HUES64 (cell line): ENCODE results near the gene FBXO17.
A peak's percentile ranks its signal among the peaks of the same experiment; 100 is the strongest.

Source experiments
- H3K27ac ChIP-seq: 2 replicates; pipeline ENCODE4 v1.7.0; 2013; ENCODE audit warnings: low read depth, low read length, inconsistent platforms
- H3K27me3 ChIP-seq: 2 replicates; pipeline ENCODE4 v1.6.1; 2013; ENCODE audit warnings: mild to moderate bottlenecking, low read length; ENCODE audit not compliant: insufficient read depth
- H3K36me3 ChIP-seq: 2 replicates; pipeline ENCODE4 v1.6.1; 2013; ENCODE audit warnings: mild to moderate bottlenecking, low read length; ENCODE audit not compliant: insufficient read depth
- H3K4me1 ChIP-seq: 2 replicates; pipeline ENCODE4 v1.6.1; 2013; ENCODE audit warnings: mild to moderate bottlenecking, low read length, moderate library complexity; ENCODE audit not compliant: insufficient read depth
- H3K4me3 ChIP-seq: 2 replicates; pipeline ENCODE4 v1.5.1; 2013; ENCODE audit warnings: mild to moderate bottlenecking, low read length, moderate library complexity
- H3K9ac ChIP-seq: 2 replicates; pipeline ENCODE4 v1.6.1; 2013; ENCODE audit warnings: mild to moderate bottlenecking, low read depth, low read length
- H3K9me3 ChIP-seq: 2 replicates; pipeline ENCODE4 v1.6.1; 2013; ENCODE audit warnings: low read depth, low read length; ENCODE audit not compliant: insufficient read depth
- WGBS: fragments of 150-250, 120-280 bp; methylation state at CpG from one replicate; pipeline ENCODE4 v1.1.7; 2013; ENCODE audit warnings: missing lambda C conversion rate; 5-methylcytosine and 5-hydroxymethylcytosine counted together

FBXO17 gene

DNA sequence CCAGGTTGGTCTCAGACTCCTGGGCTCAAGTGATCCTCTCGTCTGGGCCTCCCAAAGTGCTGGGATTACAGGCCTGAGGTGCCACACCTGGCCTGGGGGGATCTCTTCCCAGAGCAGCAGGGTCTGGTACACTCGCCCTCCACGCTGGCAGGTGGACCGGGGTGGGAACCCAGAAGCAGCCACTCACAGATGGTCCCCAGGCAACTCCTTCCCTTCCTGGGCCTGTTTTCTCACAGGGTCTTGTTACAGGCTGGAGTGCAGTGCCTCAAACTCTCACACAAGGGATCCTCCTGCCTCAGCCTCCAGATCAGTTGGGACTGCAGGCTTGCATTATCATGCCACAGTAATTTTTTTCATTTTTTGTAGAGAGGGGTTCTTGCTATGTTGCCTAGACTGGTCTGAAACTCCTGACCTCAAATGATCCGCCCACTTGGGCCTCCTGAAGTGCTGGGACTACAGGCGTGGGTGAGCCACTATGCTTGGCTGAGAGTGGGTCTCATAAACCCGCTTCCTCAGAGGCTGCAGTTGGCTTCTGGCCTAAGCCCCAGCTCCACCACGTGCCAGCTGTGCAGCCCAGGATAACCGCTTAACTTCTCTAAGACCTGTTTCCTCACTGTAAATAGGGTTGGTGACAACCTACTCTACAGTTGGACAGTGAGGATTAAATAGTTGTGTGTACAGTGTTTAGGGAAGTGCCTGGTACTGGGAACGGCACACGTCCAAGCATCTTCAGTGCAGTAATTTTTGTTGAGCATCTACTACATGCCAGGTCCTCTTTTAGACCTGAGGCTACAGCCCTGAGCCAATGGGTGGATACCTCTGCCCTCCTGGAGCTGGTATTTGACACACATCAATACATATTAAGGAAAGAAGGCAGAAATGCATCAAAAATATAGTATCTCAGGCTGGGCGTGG is 62.7 kb downstream of the FBXO17 start:
- H3K27me3 ChIP-seq = peaks cover 3% of the 10 kb centered on the region; the same call in 1 of the 2 replicates
- H3K9ac ChIP-seq = no peak overlapping the region
- H3K9me3 ChIP-seq = no peaks in the 10 kb centered on the region
- 84% methylated on average over 12 of the region's 12 CpGs for WGBS
- H3K27ac ChIP-seq = no peak overlapping the region
- no peaks in the 10 kb centered on the region for H3K4me1 ChIP-seq
- no peak overlapping the region for H3K4me3 ChIP-seq
- no peaks in the 10 kb centered on the region for H3K36me3 ChIP-seq

- H3K4me3 ChIP-seq = no peak overlapping the region
- H3K4me1 ChIP-seq = no peaks in the 10 kb centered on the region
- no peaks in the 10 kb centered on the region for H3K9me3 ChIP-seq
- H3K27ac ChIP-seq = no peak overlapping the region
- peaks cover 12% of the 10 kb centered on the region; the same call in 1 of the 2 replicates for H3K36me3 ChIP-seq
- H3K27me3 ChIP-seq = peaks cover 3% of the 10 kb centered on the region; the same call in 1 of the 2 replicates
- no peak overlapping the region; the same call in 1 of the 2 replicates for H3K9ac ChIP-seq
- WGBS = 64% methylated on average over 16 of the region's 16 CpGs
Observed at GRCh38 chr19:38911388-38912001, 64.0 kb downstream of the FBXO17 start.

GRCh38 chr19:38910488-38910887 is 65.1 kb downstream of the FBXO17 start:
- no peak overlapping the region for H3K4me3 ChIP-seq
- no peaks in the 10 kb centered on the region for H3K4me1 ChIP-seq
- H3K9ac ChIP-seq = no peak overlapping the region
- H3K9me3 ChIP-seq = no peaks in the 10 kb centered on the region
- peaks cover 18% of the 10 kb centered on the region; the same call in 1 of the 2 replicates for H3K36me3 ChIP-seq
- WGBS = 93% methylated on average over 10 of the region's 12 CpGs
- H3K27ac ChIP-seq = no peak overlapping the region
- H3K27me3 ChIP-seq = peaks cover 3% of the 10 kb centered on the region; the same call in 1 of the 2 replicates

DNA sequence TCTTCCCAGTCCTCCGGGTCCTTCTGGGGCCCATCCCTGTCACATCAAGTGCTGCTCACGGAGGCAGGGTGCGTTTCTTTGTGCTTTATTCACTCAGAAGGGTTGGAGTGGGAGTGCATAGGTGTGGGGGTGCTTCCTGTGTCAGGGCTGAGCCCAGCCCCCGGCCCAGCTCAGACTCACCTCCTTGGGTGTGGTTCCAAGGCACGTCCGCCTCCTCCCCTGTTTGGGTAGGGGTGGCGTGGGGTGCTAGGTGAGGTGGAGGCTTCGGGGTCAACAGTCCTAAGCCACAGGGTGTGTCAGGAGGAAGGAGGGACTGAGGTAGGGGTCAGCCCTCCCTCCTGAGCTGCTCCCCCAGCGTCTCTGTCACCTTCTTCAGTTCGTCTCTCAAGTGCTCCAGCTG is 66.6 kb downstream of the FBXO17 start:
- 83% methylated on average over 10 of the region's 10 CpGs for WGBS
- no peaks in the 10 kb centered on the region for H3K9me3 ChIP-seq

DNA sequence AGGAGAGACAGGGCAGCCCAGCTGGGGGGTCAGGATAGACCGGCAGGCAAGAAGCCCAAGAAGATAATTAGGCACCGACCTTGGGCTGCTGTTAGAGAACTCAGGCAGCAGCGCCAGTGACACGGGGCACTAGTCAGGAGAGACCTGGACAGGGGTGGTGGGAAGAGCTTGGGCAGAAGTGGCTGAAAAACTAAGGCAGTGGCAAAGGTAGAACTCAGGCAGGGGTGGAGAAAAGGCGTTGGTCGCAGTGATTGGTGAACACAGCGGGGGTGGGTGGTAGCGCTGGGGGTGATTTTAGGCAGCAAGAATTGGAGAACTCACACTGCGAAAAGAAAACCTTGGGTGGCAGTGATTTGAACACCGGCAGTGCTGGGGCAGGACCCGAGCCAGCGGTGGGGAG is 67.9 kb downstream of the FBXO17 start:
- Histone ChIP-seq H3K27me3 (peaks cover 3% of the 10 kb centered on the region; the same call in 1 of the 2 replicates), H3K9me3 (no peaks in the 10 kb centered on the region), H3K4me3 (no peak overlapping the region), H3K36me3 (peaks cover 26% of the 10 kb centered on the region), H3K9ac (no peak overlapping the region), H3K27ac (no peak overlapping the region), H3K4me1 (no peaks in the 10 kb centered on the region)
- WGBS = 96% methylated on average over 12 of the region's 12 CpGs

More for the DNA sequence above, 66.6 kb downstream of the FBXO17 start:
- H3K27ac ChIP-seq = no peak overlapping the region
- peaks cover 26% of the 10 kb centered on the region for H3K36me3 ChIP-seq
- no peak overlapping the region; the same call in 1 of the 2 replicates for H3K9ac ChIP-seq
- H3K4me3 ChIP-seq = no peak overlapping the region
- H3K27me3 ChIP-seq = peaks cover 3% of the 10 kb centered on the region; the same call in 1 of the 2 replicates
- no peaks in the 10 kb centered on the region for H3K4me1 ChIP-seq

GRCh38 chr19:38907227-38907626 is 68.3 kb downstream of the FBXO17 start:
- H3K9me3 ChIP-seq = no peaks in the 10 kb centered on the region
- H3K4me1 ChIP-seq = no peaks in the 10 kb centered on the region
- WGBS = 96% methylated on average over 29 of the region's 29 CpGs
- H3K9ac ChIP-seq = no peak overlapping the region
- no peak overlapping the region for H3K27ac ChIP-seq
- H3K27me3 ChIP-seq = peaks cover under 1% of the 10 kb centered on the region; the same call in 1 of the 2 replicates
- no peak overlapping the region for H3K4me3 ChIP-seq
- H3K36me3 ChIP-seq = peaks cover 26% of the 10 kb centered on the region

- 0 out of 2 replicates have a peak, but pooled peaks cover 5% of the 10 kb centered on the region for H3K9me3 ChIP-seq
- 98% methylated on average over 4 of the region's 4 CpGs for WGBS
- H3K27ac ChIP-seq = no peak overlapping the region
- peaks cover 26% of the 10 kb centered on the region for H3K36me3 ChIP-seq
- H3K27me3 ChIP-seq = no peaks in the 10 kb centered on the region
- H3K4me1 ChIP-seq = peaks cover 3% of the 10 kb centered on the region; the same call in 1 of the 2 replicates
- H3K9ac ChIP-seq = no peak overlapping the region
- H3K4me3 ChIP-seq = no peak overlapping the region
Observed at GRCh38 chr19:38905620-38906019, 69.9 kb downstream of the FBXO17 start.

GRCh38 chr19:38904581-38905539 is 70.7 kb downstream of the FBXO17 start:
- 95% methylated on average over 35 of the region's 35 CpGs for WGBS
- Histone ChIP-seq H3K36me3 (peaks cover 26% of the 10 kb centered on the region), H3K27me3 (no peaks in the 10 kb centered on the region), H3K4me1 (peaks cover 5% of the 10 kb centered on the region; the same call in 1 of the 2 replicates), H3K4me3 (no peak overlapping the region), H3K9ac (no peak overlapping the region), H3K9me3 (0 out of 2 replicates have a peak, but pooled peaks cover 5% of the 10 kb centered on the region), H3K27ac (no peak overlapping the region)

- Histone ChIP-seq H3K27me3 (peaks cover 10% of the 10 kb centered on the region; the same call in 1 of the 2 replicates), H3K27ac (no peak overlapping the region), H3K4me3 (no peak overlapping the region), H3K9ac (no peak overlapping the region), H3K36me3 (peaks cover 15% of the 10 kb centered on the region), H3K4me1 (peaks cover 5% of the 10 kb centered on the region; the same call in 1 of the 2 replicates), H3K9me3 (0 out of 2 replicates have a peak, but pooled peaks cover 5% of the 10 kb centered on the region)
- 98% methylated on average over 1 of the region's 1 CpG for WGBS
Observed at GRCh38 chr19:38901683-38902082, 73.9 kb downstream of the FBXO17 start.

DNA sequence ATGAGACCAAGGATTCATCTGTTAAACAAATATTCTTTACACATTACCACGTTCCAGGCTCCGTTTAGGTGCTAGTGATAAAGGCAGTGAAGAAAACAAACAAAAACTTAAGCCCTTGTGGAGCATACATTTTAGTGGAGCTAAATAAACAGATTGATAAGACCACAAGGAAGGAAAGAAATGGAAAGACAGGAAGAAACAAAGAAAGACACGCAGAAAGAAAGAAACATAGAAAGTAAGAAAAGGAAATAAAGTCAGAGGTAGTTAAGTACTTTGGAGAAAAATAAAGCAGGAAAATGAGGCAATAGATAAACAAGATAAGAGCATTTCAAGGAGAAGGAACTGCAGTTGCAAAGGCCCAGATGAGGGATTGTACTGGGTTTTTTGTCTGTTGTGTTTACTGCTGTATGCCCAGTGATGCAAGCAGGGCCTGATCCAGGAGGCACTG is 74.8 kb downstream of the FBXO17 start:
- 0 out of 2 replicates have a peak, but pooled peaks cover 5% of the 10 kb centered on the region for H3K9me3 ChIP-seq
- H3K4me3 ChIP-seq = peak overlapping the region; percentile 92
- H3K27me3 ChIP-seq = peaks cover 10% of the 10 kb centered on the region; the same call in 1 of the 2 replicates
- peak overlapping the region; percentile 78; the same call in 1 of the 2 replicates for H3K9ac ChIP-seq
- H3K36me3 ChIP-seq = peaks cover 9% of the 10 kb centered on the region
- 46% methylated on average over 3 of the region's 3 CpGs for WGBS
- H3K27ac ChIP-seq = no peak overlapping the region
- peaks cover 5% of the 10 kb centered on the region; the same call in 1 of the 2 replicates for H3K4me1 ChIP-seq
